ENCODE data around the gene HECA. TPM values are rescaled to one million over a fixed set of nuclear protein-coding genes. Genes with fewer than 3 reads are reported as not detected.

Gene HECA
- total RNA-seq, 1 experiment from 2014 or later: 4.4 TPM

GRCh38 chr6:139161817-139162284 is 27.0 kb downstream of the HECA start:
- H3K27me3 ChIP-seq (ENCODE audit: control insufficient read depth, insufficient read depth, low read length): no peaks in the 10 kb centered on the region
- DNase-seq: no peak
- no peak overlapping the region for H3K4me3 ChIP-seq (ENCODE audit: insufficient read depth, low read depth, low read length)
- no peaks in the 10 kb centered on the region; the same call in 1 of the 2 replicates for H3K36me3 ChIP-seq (replicated peaks; ENCODE audit: control insufficient read depth, insufficient read depth, low read length)

- DNase-seq: peak; percentile 37
Measured at GRCh38 chr6:139164001-139164400, 29.1 kb downstream of the HECA start.

GRCh38 chr6:139165324-139165723 is 30.4 kb downstream of the HECA start:
- H3K27me3 ChIP-seq (ENCODE audit: control insufficient read depth, insufficient read depth, low read length): no peaks in the 10 kb centered on the region
- no peak for DNase-seq
- H3K36me3 ChIP-seq (replicated peaks; ENCODE audit: control insufficient read depth, insufficient read depth, low read length): no peaks in the 10 kb centered on the region; the same call in 1 of the 2 replicates
- no peak overlapping the region for H3K4me3 ChIP-seq (ENCODE audit: insufficient read depth, low read depth, low read length)

More at GRCh38 chr6:139164001-139164400, 29.1 kb downstream of the HECA start:
- H3K36me3 ChIP-seq (replicated peaks; ENCODE audit: control insufficient read depth, insufficient read depth, low read length): no peaks in the 10 kb centered on the region; the same call in 1 of the 2 replicates
- no peaks in the 10 kb centered on the region for H3K27me3 ChIP-seq (ENCODE audit: control insufficient read depth, insufficient read depth, low read length)
- no peak overlapping the region for H3K4me3 ChIP-seq (ENCODE audit: insufficient read depth, low read depth, low read length)

DNA sequence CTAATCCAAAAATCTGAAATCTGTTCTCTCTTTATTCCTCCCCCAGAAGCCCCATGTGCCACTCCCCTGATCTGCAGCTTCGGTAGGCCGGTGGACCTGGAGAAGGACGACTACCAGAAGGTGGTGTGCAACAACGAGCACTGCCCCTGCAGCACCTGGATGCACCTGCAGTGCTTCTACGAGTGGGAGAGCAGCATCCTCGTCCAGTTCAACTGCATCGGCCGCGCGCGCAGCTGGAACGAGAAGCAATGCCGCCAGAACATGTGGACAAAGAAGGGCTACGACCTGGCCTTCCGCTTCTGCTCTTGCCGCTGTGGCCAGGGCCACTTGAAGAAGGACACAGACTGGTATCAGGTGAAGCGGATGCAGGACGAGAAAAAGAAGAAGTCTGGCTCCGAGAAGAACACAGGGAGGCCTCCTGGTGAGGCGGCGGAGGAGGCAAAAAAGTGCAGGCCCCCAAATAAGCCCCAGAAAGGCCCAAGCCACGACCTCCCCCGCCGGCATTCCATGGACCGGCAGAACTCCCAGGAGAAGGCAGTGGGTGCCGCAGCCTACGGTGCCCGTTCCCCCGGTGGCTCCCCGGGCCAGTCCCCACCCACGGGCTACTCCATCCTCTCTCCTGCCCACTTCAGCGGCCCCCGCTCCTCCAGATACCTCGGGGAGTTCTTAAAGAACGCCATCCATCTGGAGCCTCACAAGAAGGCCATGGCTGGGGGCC is 31.5 kb downstream of the HECA start:
- no peak overlapping the region for H3K4me3 ChIP-seq (ENCODE audit: insufficient read depth, low read depth, low read length)
- no peaks in the 10 kb centered on the region for H3K27me3 ChIP-seq (ENCODE audit: control insufficient read depth, insufficient read depth, low read length)
- no peaks in the 10 kb centered on the region; the same call in 1 of the 2 replicates for H3K36me3 ChIP-seq (replicated peaks; ENCODE audit: control insufficient read depth, insufficient read depth, low read length)
- no peak for DNase-seq

DNA sequence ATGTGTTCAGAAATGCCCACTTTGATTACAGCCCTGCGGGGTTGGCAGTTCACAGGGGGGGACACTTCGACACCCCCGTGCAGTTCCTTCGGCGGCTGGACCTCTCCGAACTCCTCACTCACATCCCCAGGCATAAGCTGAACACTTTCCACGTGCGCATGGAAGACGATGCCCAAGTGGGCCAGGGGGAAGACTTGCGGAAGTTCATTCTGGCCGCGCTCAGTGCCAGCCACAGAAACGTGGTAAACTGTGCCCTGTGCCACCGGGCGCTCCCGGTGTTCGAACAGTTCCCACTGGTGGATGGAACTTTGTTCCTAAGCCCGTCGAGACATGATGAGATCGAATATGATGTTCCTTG is 32.1 kb downstream of the HECA start:
- H3K4me3 ChIP-seq (ENCODE audit: insufficient read depth, low read depth, low read length): no peak overlapping the region
- no peak for DNase-seq
- no peaks in the 10 kb centered on the region for H3K27me3 ChIP-seq (ENCODE audit: control insufficient read depth, insufficient read depth, low read length)
- no peaks in the 10 kb centered on the region; the same call in 1 of the 2 replicates for H3K36me3 ChIP-seq (replicated peaks; ENCODE audit: control insufficient read depth, insufficient read depth, low read length)

GRCh38 chr6:139172151-139172550 is 37.3 kb downstream of the HECA start:
- Histone ChIP-seq H3K27me3 (ENCODE audit: control insufficient read depth, insufficient read depth, low read length) (no peaks in the 10 kb centered on the region), H3K4me3 (ENCODE audit: insufficient read depth, low read depth, low read length) (no peak overlapping the region), H3K36me3 (replicated peaks; ENCODE audit: control insufficient read depth, insufficient read depth, low read length) (no peaks in the 10 kb centered on the region)
- no peak for DNase-seq

GRCh38 chr6:139172567-139172966 is 37.7 kb downstream of the HECA start:
- Histone ChIP-seq H3K4me3 (ENCODE audit: insufficient read depth, low read depth, low read length) (no peak overlapping the region), H3K27me3 (ENCODE audit: control insufficient read depth, insufficient read depth, low read length) (no peaks in the 10 kb centered on the region), H3K36me3 (replicated peaks; ENCODE audit: control insufficient read depth, insufficient read depth, low read length) (no peaks in the 10 kb centered on the region)
- no peak for DNase-seq

DNA sequence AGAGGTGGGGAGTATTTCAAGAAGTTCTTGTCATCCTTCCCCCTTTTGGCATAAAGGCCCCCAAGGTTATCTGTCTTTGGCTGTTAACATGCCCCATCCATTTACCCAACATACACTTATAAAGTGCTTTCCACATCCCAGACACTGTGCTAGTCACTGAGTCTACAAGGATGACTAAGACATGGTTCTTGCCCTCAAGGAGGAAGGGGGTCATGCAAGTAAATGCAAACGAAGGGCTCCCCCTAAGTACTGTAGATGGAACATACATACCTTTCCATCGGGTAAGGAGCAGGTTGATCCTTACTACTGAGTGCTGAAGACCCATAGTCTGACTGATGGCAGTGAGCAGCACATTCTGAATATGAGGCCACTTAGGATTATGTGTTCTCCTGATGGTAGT is 38.3 kb downstream of the HECA start:
- Histone ChIP-seq H3K36me3 (replicated peaks; ENCODE audit: control insufficient read depth, insufficient read depth, low read length) (no peaks in the 10 kb centered on the region), H3K27me3 (ENCODE audit: control insufficient read depth, insufficient read depth, low read length) (no peaks in the 10 kb centered on the region), H3K4me3 (ENCODE audit: insufficient read depth, low read depth, low read length) (no peak overlapping the region)
- no peak for DNase-seq

DNA sequence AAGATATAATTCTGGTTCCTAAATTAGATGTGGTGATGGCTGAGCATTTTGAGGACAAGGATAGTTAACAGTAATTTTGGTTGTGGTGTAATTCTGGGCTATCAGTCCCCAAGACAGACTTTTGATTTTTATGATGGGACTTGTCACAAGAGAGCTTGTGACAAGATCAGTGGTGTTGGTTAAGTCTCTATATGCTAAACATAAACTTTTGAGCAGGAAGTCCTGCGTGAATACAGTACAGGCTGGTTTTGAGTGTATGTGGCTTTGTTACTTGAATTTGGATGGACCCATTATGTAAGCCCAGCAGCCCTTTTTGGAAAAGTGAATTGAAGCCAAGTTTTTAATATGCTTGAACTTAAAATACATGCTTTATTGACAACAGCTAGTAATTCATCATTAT is 38.9 kb downstream of the HECA start:
- H3K27me3 ChIP-seq (ENCODE audit: control insufficient read depth, insufficient read depth, low read length): no peaks in the 10 kb centered on the region
- H3K4me3 ChIP-seq (ENCODE audit: insufficient read depth, low read depth, low read length): no peak overlapping the region
- DNase-seq: no peak
- no peaks in the 10 kb centered on the region for H3K36me3 ChIP-seq (replicated peaks; ENCODE audit: control insufficient read depth, insufficient read depth, low read length)

GRCh38 chr6:139174961-139175360 is 40.1 kb downstream of the HECA start:
- no peak overlapping the region for H3K4me3 ChIP-seq (ENCODE audit: insufficient read depth, low read depth, low read length)
- no peaks in the 10 kb centered on the region for H3K36me3 ChIP-seq (replicated peaks; ENCODE audit: control insufficient read depth, insufficient read depth, low read length)
- H3K27me3 ChIP-seq (ENCODE audit: control insufficient read depth, insufficient read depth, low read length): no peaks in the 10 kb centered on the region
- DNase-seq: no peak

GRCh38 chr6:139175389-139175948 is 40.6 kb downstream of the HECA start:
- no peaks in the 10 kb centered on the region for H3K36me3 ChIP-seq (replicated peaks; ENCODE audit: control insufficient read depth, insufficient read depth, low read length)
- no peak for DNase-seq
- no peaks in the 10 kb centered on the region for H3K27me3 ChIP-seq (ENCODE audit: control insufficient read depth, insufficient read depth, low read length)
- no peak overlapping the region for H3K4me3 ChIP-seq (ENCODE audit: insufficient read depth, low read depth, low read length)

DNA sequence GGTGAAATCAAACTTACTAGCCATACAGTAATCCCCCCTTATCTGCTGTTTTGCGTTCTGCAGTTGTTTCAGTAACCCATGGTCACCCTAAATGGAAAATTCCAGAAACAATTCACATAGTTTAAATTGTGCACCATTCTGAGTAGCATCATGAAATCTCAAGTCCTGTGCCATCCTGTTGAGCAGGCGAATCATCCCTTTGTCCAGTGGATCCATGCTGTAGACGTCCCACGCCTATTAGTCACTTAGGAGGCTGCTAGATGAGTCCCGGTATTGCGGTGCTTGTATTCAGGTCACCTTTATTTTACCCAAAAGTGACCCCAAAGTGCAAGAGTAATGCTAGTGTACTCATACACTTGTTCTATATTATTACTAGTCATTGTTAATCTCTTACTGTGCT is 46.4 kb downstream of the HECA start:
- no peak for DNase-seq

DNA sequence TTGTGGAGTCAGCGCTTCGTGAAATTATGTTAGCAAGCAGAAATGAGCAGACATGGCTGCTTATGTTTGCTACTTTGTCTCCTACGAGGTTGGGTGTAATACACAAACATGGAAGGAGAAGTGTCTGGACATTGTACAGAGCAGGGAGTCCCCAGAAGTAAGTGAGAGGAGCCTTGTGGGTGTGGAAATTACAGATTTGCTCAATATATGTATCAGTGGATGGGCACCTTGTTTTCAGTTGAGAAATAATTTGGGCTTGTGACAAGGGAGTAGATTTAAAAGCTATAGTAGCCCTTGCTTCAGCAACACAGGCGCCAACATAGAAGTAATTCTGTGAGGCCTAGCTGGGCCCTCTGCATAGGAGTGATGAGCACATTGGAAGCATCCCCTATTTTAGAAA is 49.2 kb downstream of the HECA start:
- Histone ChIP-seq H3K4me3 (ENCODE audit: insufficient read depth, low read depth, low read length) (no peak overlapping the region), H3K36me3 (replicated peaks; ENCODE audit: control insufficient read depth, insufficient read depth, low read length) (no peaks in the 10 kb centered on the region), H3K27me3 (ENCODE audit: control insufficient read depth, insufficient read depth, low read length) (no peaks in the 10 kb centered on the region)
- no peak for DNase-seq

More for the DNA sequence above, 46.4 kb downstream of the HECA start:
- no peak overlapping the region for H3K4me3 ChIP-seq (ENCODE audit: insufficient read depth, low read depth, low read length)
- H3K27me3 ChIP-seq (ENCODE audit: control insufficient read depth, insufficient read depth, low read length): no peaks in the 10 kb centered on the region
- no peaks in the 10 kb centered on the region for H3K36me3 ChIP-seq (replicated peaks; ENCODE audit: control insufficient read depth, insufficient read depth, low read length)

DNA sequence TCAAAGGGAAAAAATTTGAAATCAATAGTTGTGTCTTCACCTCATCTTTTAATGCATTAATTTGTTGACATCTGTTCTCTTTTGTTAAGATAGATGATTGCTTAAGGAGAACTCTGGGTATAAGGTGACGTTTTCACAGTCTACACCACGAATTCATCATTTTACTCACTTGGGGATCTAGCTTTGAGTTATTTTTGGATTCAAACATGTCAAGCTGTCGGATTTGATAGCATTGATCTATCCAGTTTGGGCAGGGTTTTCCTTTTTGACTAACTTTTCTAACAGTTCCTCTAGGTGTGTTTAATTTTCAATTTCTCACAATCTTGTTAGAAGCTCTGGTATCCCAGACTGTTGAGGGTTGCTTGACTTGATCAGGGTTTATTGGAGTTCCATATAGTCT is 49.6 kb downstream of the HECA start:
- no peak for DNase-seq
- Histone ChIP-seq H3K4me3 (ENCODE audit: insufficient read depth, low read depth, low read length) (no peak overlapping the region), H3K36me3 (replicated peaks; ENCODE audit: control insufficient read depth, insufficient read depth, low read length) (no peaks in the 10 kb centered on the region), H3K27me3 (ENCODE audit: control insufficient read depth, insufficient read depth, low read length) (no peaks in the 10 kb centered on the region)

- Histone ChIP-seq H3K4me3 (ENCODE audit: insufficient read depth, low read depth, low read length) (no peak overlapping the region), H3K27me3 (ENCODE audit: control insufficient read depth, insufficient read depth, low read length) (no peaks in the 10 kb centered on the region), H3K36me3 (replicated peaks; ENCODE audit: control insufficient read depth, insufficient read depth, low read length) (no peaks in the 10 kb centered on the region)
- no peak for DNase-seq
Measured at GRCh38 chr6:139186242-139186641, 51.4 kb downstream of the HECA start.

All from H7 (cell line).